Heart right ventricle (tissue), 16 donors: ENCODE data around the gene ZNF281. TPM values are rescaled to one million over a fixed set of nuclear protein-coding genes. Genes with fewer than 3 reads are reported as not detected.

ENCODE experiments used
- ATAC-seq, 8 donors: fragments of 200-7000 bp; cut with Tn5 transposase; one replicate each; pipeline ENCODE4 v1.9.1; 2020; ENCODE audit warnings: mild to moderate bottlenecking in 8 of 8, moderate library complexity in 8 of 8, moderate number of reproducible peaks in 1 of 8
- DNase-seq, 2 donors: peaks; one replicate each; pipeline ENCODE4 v3.0.0-alpha.2; 2020
- H3K27ac ChIP-seq, 10 donors: fragments of 200-600 bp; sonication (generic) in 2 of 10; one replicate each; pipeline versions ENCODE4 v1.5.0 to v1.8.0; 2020 to 2022; ENCODE audit warnings: mild to moderate bottlenecking in 3 of 10
- H3K27me3 ChIP-seq, 7 donors: fragments of 200-600 bp; one replicate each; pipeline ENCODE4 v1.8.0; 2021 to 2022; ENCODE audit warnings: mild to moderate bottlenecking in 2 of 7
- H3K36me3 ChIP-seq, 9 donors: fragments of 200-600 bp; sonication (generic) in 1 of 9; one replicate each; pipeline versions ENCODE4 v1.5.0 to v1.8.0; 2020 to 2022; ENCODE audit warnings: mild to moderate bottlenecking in 2 of 9
- H3K4me1 ChIP-seq, 9 donors: fragments of 200-600 bp; sonication (generic) in 1 of 9; one replicate each; pipeline versions ENCODE4 v1.5.0 to v1.8.0; 2020 to 2022; ENCODE audit warnings: mild to moderate bottlenecking in 4 of 9
- H3K4me3 ChIP-seq, 10 donors: fragments of 200-600 bp; sonication (generic) in 2 of 10; one replicate each; pipeline versions ENCODE4 v1.5.0 to v1.8.0; 2020 to 2022; ENCODE audit warnings: mild to moderate bottlenecking in 7 of 10, moderate library complexity in 2 of 10
- H3K9me3 ChIP-seq, 11 donors: fragments of 200-600 bp in 10 of 11; sonication (generic) in 2 of 11; one replicate each; pipeline versions ENCODE4 v1.5.0 to v1.8.0; 2013 to 2022; ENCODE audit warnings: mild to moderate bottlenecking in 2 of 11, control low read depth in 1 of 11, moderate library complexity in 1 of 11
- WGBS, 2 donors: extraction: QIAGEN DNeasy Blood & Tissue Kit; methylation state at CpG; one replicate each; pipeline ENCODE4 v1.1.7; 2013; ENCODE audit warnings: inconsistent platforms in 1 of 2; 5-methylcytosine and 5-hydroxymethylcytosine counted together
- intact Hi-C, 10 donors: fragments of 100-400 bp; cut with DNase I; formaldehyde crosslinking; loops; one replicate each; pipeline versions ENCODE4 v1.11.1 to v1.14.2; 2022
- polyA plus RNA-seq, 2 donors: library from polyadenylated mRNA; stranded (reverse); fragments of 200-250 nt; gene quantifications; one replicate each; pipeline ENCODE4 v1.2.3, GENCODE V29; 2013
- total RNA-seq, 10 donors: library from RNA; stranded (reverse); fragmentation: NEBNext Ultra II Directional in 3 of 10; extraction: Animal tissue kit (Norgen Biotek cat#: 25700) in 3 of 10; gene quantifications; one replicate each; pipeline versions ENCODE4 v1.2.1 to v1.2.4, GENCODE V29; 2021 to 2023
- TF ChIP-seq, protein P1 (sequence below), 9 donors: fragments of 200-600 bp; sonication (generic) in 2 of 9; IDR thresholded peaks; one replicate each; pipeline versions ENCODE4 v1.5.0 to v1.8.0; 2021 to 2022; ENCODE audit warnings: antibody characterized with exemption in 9 of 9, mild to moderate bottlenecking in 5 of 9, moderate library complexity in 1 of 9
- donor health status: Arrhythmogenic right ventricular cardiomyopathy.
- donor health status: ischemic (EF 13 %, LVEDD 7.1; RV severe dilation, severe dysfunction).
- donor health status: healthy with polysubstance abuse.
- donor health status: DM: no; HTN: yes; CAD: no.
- donor health status: DM: no; HTN: no; CAD: no.
- donor health status: ischemic (EF 25% LVEDD 6.9; RV normal size, moderate dysfunction).
- donor health status: ischemic (EF 25% LVEDD 5.7; RV mildly dilated, moderate dysfunction).
- donor health status: healthy.
- donor health status: DM: yes; HTN: yes; CAD: no.
- donor health status: Ischemic cardiomyopathy.
- donor health status: ischemic (EF 35%, LVEDD 5.7; RV mildly dilated, moderate dysfunction).
- donor health status: nonischemic (EF 11% LVEDD 7.7; RV severe dilation, severe dysfunction).
- donor health status: DM: yes; HTN: yes; CAD: no.
- donor health status: PGD.
- donor health status: ischemic (EF 29% LVEDD 5.4; RV normal size, mild dysfunction).
- donor health status: nonischemic (EF 23%, LVEDD 6.1; RV moderate dilation, normal function).

Gene ZNF281
- total and polyA plus RNA-seq, 12 donors: 2.8 to 11.7 (median 8.8) TPM

GRCh38 chr1:200409203-200409760 is 554 bp downstream of the ZNF281 start:
- Histone ChIP-seq H3K36me3 (peaks cover 0 to 24% (median 0%) of the 10 kb centered on the region in 9 donors), H3K4me3 (peak overlapping the region; percentile 65 to 97 (median 93)), H3K4me1 (peaks cover 0 to 50% (median 48%) of the 10 kb centered on the region in 9 donors), H3K27ac (peak overlapping the region; percentile 52 to 96 (median 90)), H3K9me3 (no peaks in the 10 kb centered on the region), H3K27me3 (no peaks in the 10 kb centered on the region)
- intact Hi-C loops: no loop called here
- TF ChIP-seq, protein P1, sequence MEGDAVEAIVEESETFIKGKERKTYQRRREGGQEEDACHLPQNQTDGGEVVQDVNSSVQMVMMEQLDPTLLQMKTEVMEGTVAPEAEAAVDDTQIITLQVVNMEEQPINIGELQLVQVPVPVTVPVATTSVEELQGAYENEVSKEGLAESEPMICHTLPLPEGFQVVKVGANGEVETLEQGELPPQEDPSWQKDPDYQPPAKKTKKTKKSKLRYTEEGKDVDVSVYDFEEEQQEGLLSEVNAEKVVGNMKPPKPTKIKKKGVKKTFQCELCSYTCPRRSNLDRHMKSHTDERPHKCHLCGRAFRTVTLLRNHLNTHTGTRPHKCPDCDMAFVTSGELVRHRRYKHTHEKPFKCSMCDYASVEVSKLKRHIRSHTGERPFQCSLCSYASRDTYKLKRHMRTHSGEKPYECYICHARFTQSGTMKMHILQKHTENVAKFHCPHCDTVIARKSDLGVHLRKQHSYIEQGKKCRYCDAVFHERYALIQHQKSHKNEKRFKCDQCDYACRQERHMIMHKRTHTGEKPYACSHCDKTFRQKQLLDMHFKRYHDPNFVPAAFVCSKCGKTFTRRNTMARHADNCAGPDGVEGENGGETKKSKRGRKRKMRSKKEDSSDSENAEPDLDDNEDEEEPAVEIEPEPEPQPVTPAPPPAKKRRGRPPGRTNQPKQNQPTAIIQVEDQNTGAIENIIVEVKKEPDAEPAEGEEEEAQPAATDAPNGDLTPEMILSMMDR (IDR thresholded peaks at IDR 0.05): no peak
- DNase-seq (peak; percentile 39 to 41), ATAC-seq (peak; percentile 16 to 66 (median 38))
- 1 to 3% methylated on average over 38 to 41 of the region's 41 CpGs for WGBS, 2 donors

DNA sequence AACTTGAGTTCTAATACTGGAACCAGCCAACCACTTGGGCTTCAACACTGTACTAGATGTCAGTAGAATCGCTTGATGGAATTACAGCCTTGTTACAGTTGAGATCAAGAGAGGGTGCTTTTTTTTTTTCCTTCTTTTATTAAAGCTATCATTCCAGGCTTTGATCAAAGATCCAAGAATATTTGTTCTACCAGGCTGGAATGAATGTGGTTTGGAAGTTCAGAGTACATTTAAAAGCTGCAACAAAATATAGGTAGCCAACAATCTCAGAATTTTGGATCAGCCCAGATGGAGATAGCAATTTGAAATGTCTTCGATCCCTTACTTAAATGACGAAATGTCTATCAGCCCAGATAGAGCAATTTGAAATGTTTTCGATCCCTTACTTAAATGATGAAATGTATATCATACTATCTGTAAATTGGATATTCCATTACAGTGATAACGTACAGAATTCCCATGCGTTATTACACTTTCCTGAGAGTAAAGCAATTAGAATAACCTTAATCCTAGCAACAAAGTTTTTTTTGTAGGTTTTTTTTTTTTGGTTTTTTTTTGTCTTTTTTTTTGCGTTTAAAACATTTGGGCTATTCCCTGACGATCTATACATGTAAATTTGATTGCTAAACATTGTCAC is 3.6 kb downstream of the ZNF281 start:
- Histone ChIP-seq H3K4me1 (peaks cover 0 to 54% (median 48%) of the 10 kb centered on the region in 9 donors), H3K36me3 (peaks cover 0 to 53% (median 0%) of the 10 kb centered on the region in 9 donors), H3K9me3 (no peaks in the 10 kb centered on the region), H3K27me3 (no peaks in the 10 kb centered on the region), H3K4me3 (peak overlapping the region in 2 of 10 donors; percentile 4 to 8), H3K27ac (no peak overlapping the region)
- intact Hi-C loops: no loop called here
- TF ChIP-seq, protein P1 (IDR thresholded peaks at IDR 0.05): no peak
- WGBS, 2 donors: 90 to 92% methylated on average over 8 of the region's 8 CpGs
- ATAC-seq: no peak
- DNase-seq: no peak

DNA sequence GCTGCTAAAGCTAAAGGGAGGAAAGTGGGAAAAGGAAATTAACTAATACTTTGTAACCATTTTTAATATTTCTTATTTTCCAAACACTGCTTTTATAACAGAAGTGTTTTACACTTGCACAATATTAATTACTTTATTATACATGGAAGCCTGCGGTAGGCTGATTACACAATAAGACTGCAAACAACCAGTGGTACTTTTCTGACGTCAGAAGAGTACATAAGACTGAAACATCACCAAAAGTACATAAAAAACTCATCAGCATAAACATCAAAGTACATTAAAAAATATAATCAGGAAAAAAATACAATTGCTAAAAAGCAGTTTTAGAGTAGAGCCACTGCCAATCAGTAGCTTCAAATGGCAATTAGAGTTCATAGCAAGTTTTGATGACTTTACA is 4.6 kb downstream of the ZNF281 start:
- no peaks in the 10 kb centered on the region for H3K9me3 ChIP-seq
- ATAC-seq: no peak
- H3K4me1 ChIP-seq: peaks cover 0 to 49% (median 42%) of the 10 kb centered on the region in 9 donors
- TF ChIP-seq, protein P1 (IDR thresholded peaks at IDR 0.05): no peak
- peak overlapping the region in 1 of 10 donors; percentile 8 for H3K4me3 ChIP-seq
- H3K36me3 ChIP-seq: peaks cover 0 to 53% (median 0%) of the 10 kb centered on the region in 9 donors
- 75 to 76% methylated on average over 2 of the region's 2 CpGs for WGBS, 2 donors
- intact Hi-C loops: no loop called here
- DNase-seq: no peak
- H3K27ac ChIP-seq: no peak overlapping the region
- H3K27me3 ChIP-seq: no peaks in the 10 kb centered on the region

DNA sequence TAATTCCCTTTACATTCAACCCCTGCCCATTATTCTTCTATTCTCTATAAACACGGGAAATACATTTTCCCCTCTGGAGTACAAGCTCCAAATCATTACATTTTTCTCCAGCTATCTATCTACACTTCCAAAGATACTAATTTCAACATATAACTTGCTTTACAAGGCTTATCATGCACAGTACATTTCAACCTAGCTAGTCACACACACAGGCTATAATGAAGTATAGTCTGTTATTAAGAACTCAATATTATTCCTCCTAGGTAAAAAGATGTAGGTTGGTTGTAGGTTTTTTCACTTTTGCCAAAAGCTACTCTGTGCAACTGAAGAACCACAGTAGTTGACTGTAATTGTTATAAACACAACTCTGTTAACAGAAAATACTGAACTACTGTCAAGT is 8.1 kb downstream of the ZNF281 start:
- ATAC-seq (no peak), DNase-seq (no peak)
- H3K36me3 ChIP-seq: peaks cover 0 to 41% (median 0%) of the 10 kb centered on the region in 9 donors
- H3K4me3 ChIP-seq: no peak overlapping the region
- 81 to 83% methylated on average over 1 of the region's 1 CpG for WGBS, 2 donors
- H3K27me3 ChIP-seq: no peaks in the 10 kb centered on the region
- TF ChIP-seq, protein P1 (IDR thresholded peaks at IDR 0.05): no peak
- intact Hi-C loops: no loop called here
- no peaks in the 10 kb centered on the region for H3K9me3 ChIP-seq
- H3K27ac ChIP-seq: no peak overlapping the region
- H3K4me1 ChIP-seq: peaks cover 0 to 25% (median 18%) of the 10 kb centered on the region in 9 donors
